ENCODE measurements around the gene MRLN.

GRCh38 chr10:59791601-59792000 is 38.3 kb upstream of the MRLN start:
- no peak for TF ChIP-seq CTCF (optimal IDR thresholded peaks at IDR 0.05 in 1 of 3, IDR thresholded peaks at IDR 0.05 in 1 of 3, conservative IDR thresholded peaks at IDR 0.05 in 1 of 3; ENCODE audit: extremely low read depth in 1 of 3, insufficient read depth in 2 of 3, low read length in 3 of 3)
- no peak for TF ChIP-seq EZH2 (IDR thresholded peaks at IDR 0.05; ENCODE audit: low read length)
